Tibial artery (tissue), 4 donors: ENCODE results near the gene EEF1A1.

Experiments used
- DNase-seq, 2 donors: peaks; one replicate each; pipeline ENCODE4 v3.0.0-alpha.2; 2019
- H3K27ac ChIP-seq, 2 donors: fragments of 200-600 bp; sonication (generic) in 1 of 2; 1 replicate in 1 of 2; 2 replicates in 1 of 2; pipeline ENCODE4 v1.5.1; 2018 to 2019; ENCODE audit warnings: mild to moderate bottlenecking in 1 of 2
- H3K27me3 ChIP-seq, 2 donors: fragments of 200-600 bp; sonication (generic) in 1 of 2; one replicate each; pipeline versions ENCODE4 v1.5.1 to v1.6.0; 2016 to 2019
- H3K36me3 ChIP-seq, 3 donors: fragments of 200-600 bp; sonication (generic) in 2 of 3; one replicate each; pipeline ENCODE4 v1.5.1; 2016 to 2019; ENCODE audit warnings: mild to moderate bottlenecking in 2 of 3
- H3K4me1 ChIP-seq, 4 donors: fragments of 200-600 bp; sonication (generic) in 2 of 4; 1 replicate in 3 of 4; 2 replicates in 1 of 4; pipeline ENCODE4 v1.5.1; 2016 to 2019
- H3K4me3 ChIP-seq, 2 donors: fragments of 200-600 bp; sonication (generic) in 1 of 2; 1 replicate in 1 of 2; 2 replicates in 1 of 2; pipeline ENCODE4 v1.5.1; 2018 to 2019; ENCODE audit warnings: mild to moderate bottlenecking in 2 of 2
- H3K9me3 ChIP-seq, 3 donors: fragments of 200-600 bp; sonication (generic) in 1 of 3; one replicate each; pipeline ENCODE4 v1.5.1; 2016 to 2019
- intact Hi-C: fragments of 100-400 bp; cut with DNase I; formaldehyde crosslinking; loops from one replicate; pipeline ENCODE4 v1.15.0; 2023; ENCODE audit warnings: low total_unique reads
- TF ChIP-seq, protein P1 (sequence below), 2 experiments: fragments of 200-600 bp in 1 of 2; fragments of 450-650 bp in 1 of 2; IDR thresholded peaks; one replicate each; pipeline ENCODE4 v1.5.1; 2017 to 2019; ENCODE audit warnings: antibody characterized with exemption in 2 of 2, mild to moderate bottlenecking in 1 of 2, moderate library complexity in 1 of 2

The EEF1A1 gene

GRCh38 chr6:73516514-73517489, 4.0 kb downstream of the EEF1A1 start:
- Histone ChIP-seq H3K4me1 (peaks cover 0 to 53% (median 29%) of the 10 kb centered on the region in 4 donors), H3K27me3 (no peaks in the 10 kb centered on the region), H3K4me3 (peak overlapping the region in 1 of 2 donors; percentile 2), H3K36me3 (peaks cover 51 to 75% (median 59%) of the 10 kb centered on the region in 3 donors), H3K27ac (peak overlapping the region; percentile 39 to 54), H3K9me3 (no peaks in the 10 kb centered on the region)
- intact Hi-C loops: no loop called here
- TF ChIP-seq, protein P1, sequence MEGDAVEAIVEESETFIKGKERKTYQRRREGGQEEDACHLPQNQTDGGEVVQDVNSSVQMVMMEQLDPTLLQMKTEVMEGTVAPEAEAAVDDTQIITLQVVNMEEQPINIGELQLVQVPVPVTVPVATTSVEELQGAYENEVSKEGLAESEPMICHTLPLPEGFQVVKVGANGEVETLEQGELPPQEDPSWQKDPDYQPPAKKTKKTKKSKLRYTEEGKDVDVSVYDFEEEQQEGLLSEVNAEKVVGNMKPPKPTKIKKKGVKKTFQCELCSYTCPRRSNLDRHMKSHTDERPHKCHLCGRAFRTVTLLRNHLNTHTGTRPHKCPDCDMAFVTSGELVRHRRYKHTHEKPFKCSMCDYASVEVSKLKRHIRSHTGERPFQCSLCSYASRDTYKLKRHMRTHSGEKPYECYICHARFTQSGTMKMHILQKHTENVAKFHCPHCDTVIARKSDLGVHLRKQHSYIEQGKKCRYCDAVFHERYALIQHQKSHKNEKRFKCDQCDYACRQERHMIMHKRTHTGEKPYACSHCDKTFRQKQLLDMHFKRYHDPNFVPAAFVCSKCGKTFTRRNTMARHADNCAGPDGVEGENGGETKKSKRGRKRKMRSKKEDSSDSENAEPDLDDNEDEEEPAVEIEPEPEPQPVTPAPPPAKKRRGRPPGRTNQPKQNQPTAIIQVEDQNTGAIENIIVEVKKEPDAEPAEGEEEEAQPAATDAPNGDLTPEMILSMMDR (IDR thresholded peaks at IDR 0.05): no peak
- no peak for DNase-seq

DNA sequence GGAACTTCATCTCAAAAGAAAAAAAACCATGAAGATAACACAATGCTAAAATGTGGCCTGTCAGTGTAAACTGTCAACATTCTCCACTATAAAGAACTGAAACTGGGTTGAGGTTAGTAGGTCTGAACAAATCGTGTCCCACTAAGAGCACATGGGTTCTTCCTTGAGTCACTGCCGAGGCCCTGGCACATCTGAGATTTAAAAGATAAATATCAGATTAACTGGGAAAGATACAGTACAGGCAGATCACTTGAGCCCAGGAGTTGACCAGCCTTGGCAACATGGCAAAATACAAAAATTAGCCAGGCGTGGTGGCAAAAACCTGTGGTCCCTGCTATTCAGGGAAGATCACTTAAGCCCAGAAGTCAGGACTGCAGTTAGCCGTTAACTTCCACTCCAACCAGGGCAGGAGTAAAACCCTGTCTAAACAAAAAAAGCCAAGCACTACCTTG, 5.6 kb downstream of the EEF1A1 start:
- TF ChIP-seq, protein P1 (IDR thresholded peaks at IDR 0.05): no peak
- peaks cover 51 to 80% (median 59%) of the 10 kb centered on the region in 3 donors for H3K36me3 ChIP-seq
- H3K4me1 ChIP-seq: peaks cover 0 to 53% (median 29%) of the 10 kb centered on the region in 4 donors
- H3K4me3 ChIP-seq: no peak overlapping the region
- DNase-seq: no peak
- no peaks in the 10 kb centered on the region for H3K9me3 ChIP-seq
- H3K27ac ChIP-seq: peak overlapping the region; percentile 10 to 39
- intact Hi-C loops: loop anchor here (2.0 kb wide), 1 partner anchor 96 kb away; no protein-coding TSS in a partner anchor
- no peaks in the 10 kb centered on the region for H3K27me3 ChIP-seq

DNA sequence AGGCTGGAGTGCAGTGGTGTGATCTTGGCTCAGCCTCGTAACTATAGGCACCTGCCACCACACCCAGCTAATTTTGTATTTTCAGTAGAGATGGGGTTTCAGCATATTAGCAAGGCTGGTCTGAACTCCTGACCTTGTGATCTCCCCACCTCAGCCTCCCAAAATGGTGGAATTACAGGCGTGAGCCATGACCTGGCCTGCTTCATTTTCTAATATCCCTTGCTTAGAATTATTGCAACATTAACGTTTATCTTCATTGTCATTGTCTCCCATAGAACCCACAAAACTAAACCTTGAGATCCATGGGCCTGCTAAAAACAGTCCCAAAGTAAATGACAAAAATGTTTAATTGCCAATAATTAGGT, 6.1 kb downstream of the EEF1A1 start:
- H3K27ac ChIP-seq: peak overlapping the region in 1 of 2 donors; percentile 10
- H3K27me3 ChIP-seq: no peaks in the 10 kb centered on the region
- no peak overlapping the region for H3K4me3 ChIP-seq
- intact Hi-C loops: loop anchor here (2.0 kb wide), 1 partner anchor 96 kb away; no protein-coding TSS in a partner anchor
- TF ChIP-seq, protein P1 (IDR thresholded peaks at IDR 0.05): no peak
- no peak for DNase-seq
- peaks cover 0 to 51% (median 29%) of the 10 kb centered on the region in 4 donors for H3K4me1 ChIP-seq
- H3K9me3 ChIP-seq: no peaks in the 10 kb centered on the region
- H3K36me3 ChIP-seq: peaks cover 51 to 78% (median 59%) of the 10 kb centered on the region in 3 donors

GRCh38 chr6:73513496-73513854, 7.4 kb downstream of the EEF1A1 start:
- H3K27ac ChIP-seq: peak overlapping the region in 1 of 2 donors; percentile 10
- DNase-seq: no peak
- H3K9me3 ChIP-seq: no peaks in the 10 kb centered on the region
- intact Hi-C loops: no loop called here
- TF ChIP-seq, protein P1 (IDR thresholded peaks at IDR 0.05): no peak
- no peak overlapping the region for H3K4me3 ChIP-seq
- H3K27me3 ChIP-seq: no peaks in the 10 kb centered on the region
- H3K4me1 ChIP-seq: peaks cover 0 to 39% (median 19%) of the 10 kb centered on the region in 4 donors
- H3K36me3 ChIP-seq: peaks cover 39 to 66% (median 46%) of the 10 kb centered on the region in 3 donors

DNA sequence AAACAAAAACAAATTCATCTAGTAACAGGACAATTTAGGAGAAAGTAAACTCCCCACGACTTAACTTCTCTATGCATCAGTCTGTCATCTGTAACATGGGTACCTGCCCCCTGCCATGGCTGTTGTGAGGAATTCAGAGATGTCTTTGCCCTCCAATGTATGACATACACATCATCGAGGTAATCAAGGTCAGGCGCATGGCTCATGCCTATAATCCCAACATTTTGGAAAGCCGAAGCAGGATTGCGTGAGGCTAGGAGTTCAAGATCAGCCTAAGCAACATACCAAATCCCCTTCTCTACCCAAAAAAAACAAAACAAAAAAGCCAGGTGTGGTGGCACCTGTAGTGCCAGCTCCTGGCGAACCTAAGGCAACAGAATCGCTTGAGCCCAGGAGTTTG, 9.0 kb downstream of the EEF1A1 start:
- H3K4me1 ChIP-seq: peaks cover 0 to 24% (median 13%) of the 10 kb centered on the region in 4 donors
- no peaks in the 10 kb centered on the region for H3K9me3 ChIP-seq
- no peak overlapping the region for H3K4me3 ChIP-seq
- DNase-seq: no peak
- H3K27ac ChIP-seq: no peak overlapping the region
- no peaks in the 10 kb centered on the region for H3K27me3 ChIP-seq
- TF ChIP-seq, protein P1 (IDR thresholded peaks at IDR 0.05): no peak
- intact Hi-C loops: no loop called here
- peaks cover 26 to 52% (median 33%) of the 10 kb centered on the region in 3 donors for H3K36me3 ChIP-seq
